Neural cell (in vitro differentiated cells): ENCODE measurements around the gene DTWD1. TPM values are rescaled to one million over a fixed set of nuclear protein-coding genes. Genes with fewer than 3 reads are reported as not detected.

Experiments used
- H2AFZ ChIP-seq: fragments of 200-600, 300-800 bp; sonication (generic), shearing (Covaris generic); 2 replicates; pipeline ENCODE4 v1.6.0; 2014; ENCODE audit warnings: low read depth, mild to moderate bottlenecking, antibody characterized with exemption, low read length, moderate library complexity
- H3F3A ChIP-seq: fragments of 200-600 bp; shearing (Covaris generic); 2 replicates; pipeline ENCODE4 v1.6.1; 2016; ENCODE audit warnings: mild to moderate bottlenecking, moderate library complexity, mixed read lengths, antibody characterized with exemption, low read length; ENCODE audit not compliant: insufficient read depth, poor library complexity, severe bottlenecking
- H3K27ac ChIP-seq: fragments of 200-600, 300-800 bp; sonication (generic), shearing (Covaris generic); 2 replicates; pipeline ENCODE4 v1.5.1; 2014; ENCODE audit warnings: mild to moderate bottlenecking, low read length, moderate library complexity
- H3K27me3 ChIP-seq: fragments of 300-800, 200-600 bp; sonication (generic), shearing (Covaris generic); 2 replicates; pipeline ENCODE4 v1.6.0; 2014; ENCODE audit warnings: mild to moderate bottlenecking, low read depth, low read length, moderate library complexity; ENCODE audit not compliant: insufficient read depth
- H3K36me3 ChIP-seq: fragments of 300-800, 200-600 bp; sonication (generic), shearing (Covaris generic); 2 replicates; pipeline ENCODE4 v1.5.1; 2014; ENCODE audit warnings: mild to moderate bottlenecking, antibody characterized with exemption, low read length, moderate library complexity; ENCODE audit not compliant: insufficient read depth
- H3K4me2 ChIP-seq: fragments of 300-800, 200-600 bp; sonication (generic), shearing (Covaris generic); 2 replicates; pipeline ENCODE4 v1.6.0; 2014; ENCODE audit warnings: mild to moderate bottlenecking, low read length
- H3K4me3 ChIP-seq: fragments of 300-800, 200-600 bp; sonication (generic), shearing (Covaris generic); 2 replicates; pipeline ENCODE4 v1.5.1; 2014; ENCODE audit warnings: mild to moderate bottlenecking, low read length, moderate library complexity
- H3K79me2 ChIP-seq: fragments of 200-600 bp; shearing (Covaris generic); replicated peaks from 2 replicates; pipeline ENCODE4 v1.6.0; 2014; ENCODE audit warnings: mild to moderate bottlenecking, low read length, moderate library complexity; ENCODE audit not compliant: insufficient read depth
- H3K9ac ChIP-seq: fragments of 300-800, 200-600 bp; sonication (generic), shearing (Covaris generic); 2 replicates; pipeline ENCODE4 v1.6.1; 2016; ENCODE audit warnings: mild to moderate bottlenecking, low read length, mixed read lengths
- H3K9me2 ChIP-seq: fragments of 200-600 bp; shearing (Covaris generic); 2 replicates; pipeline ENCODE4 v1.6.1; 2016; ENCODE audit warnings: mild to moderate bottlenecking, low read length, mixed read lengths; ENCODE audit not compliant: insufficient read depth
- H3K9me3 ChIP-seq: fragments of 200-600, 300-800 bp; sonication (generic), shearing (Covaris generic); 2 replicates; pipeline ENCODE4 v1.6.1; 2016; ENCODE audit warnings: mild to moderate bottlenecking, mixed run types, low read length, moderate library complexity, mixed read lengths
- H4K20me1 ChIP-seq: fragments of 200-600 bp; shearing (Covaris generic); 2 replicates; pipeline ENCODE4 v1.6.1; 2016; ENCODE audit warnings: mild to moderate bottlenecking, mixed run types; ENCODE audit not compliant: insufficient read depth
- EP300 ChIP-seq: fragments of 450-650 bp; conservative IDR thresholded peaks from 2 replicates; pipeline ENCODE4 v1.6.1; 2014; ENCODE audit warnings: antibody characterized with exemption, mild to moderate bottlenecking, moderate library complexity; ENCODE audit not compliant: poor library complexity, severe bottlenecking
- EZH2 ChIP-seq: fragments of 200-600, 300-800 bp; shearing (Covaris generic), sonication (generic); IDR thresholded peaks from 2 replicates; pipeline ENCODE4 v1.6.1; 2014; ENCODE audit warnings: antibody characterized with exemption, low read length, borderline replicate concordance, mild to moderate bottlenecking; ENCODE audit not compliant: insufficient read depth, poor library complexity, severe bottlenecking
- MXI1 ChIP-seq: fragments of 450-650 bp; conservative IDR thresholded peaks from 2 replicates; pipeline ENCODE4 v1.6.1; 2014; ENCODE audit warnings: antibody characterized with exemption, mild to moderate bottlenecking; ENCODE audit not compliant: poor library complexity, severe bottlenecking
- POLR2AphosphoS5 ChIP-seq: IDR thresholded peaks from 2 replicates; pipeline ENCODE4 v1.6.1; 2012
- RAD21 ChIP-seq: fragments of 450-650 bp; conservative IDR thresholded peaks from 2 replicates; pipeline ENCODE4 v1.6.1; 2014; ENCODE audit warnings: antibody characterized with exemption, mild to moderate bottlenecking, moderate library complexity
- SMC3 ChIP-seq: fragments of 450-650 bp; conservative IDR thresholded peaks from 2 replicates; pipeline ENCODE4 v1.6.1; 2014; ENCODE audit warnings: antibody characterized with exemption, mild to moderate bottlenecking, moderate library complexity; ENCODE audit not compliant: poor library complexity
- TAF1 ChIP-seq: IDR thresholded peaks from 2 replicates; pipeline ENCODE4 v1.6.1; 2012; ENCODE audit warnings: low read depth
- polyA plus RNA-seq: library from polyadenylated mRNA; depleted of rRNA; stranded (reverse); fragments of >200 nt; gene quantifications from 2 replicates; pipeline ENCODE4 v1.2.3, GENCODE V29; 2014
- TF ChIP-seq, protein P1 (sequence below): fragments of 450-650 bp; IDR thresholded peaks from 2 replicates; pipeline ENCODE4 v1.5.1; 2014; ENCODE audit warnings: antibody characterized with exemption, mild to moderate bottlenecking, moderate library complexity; ENCODE audit not compliant: poor library complexity, severe bottlenecking
- TF ChIP-seq, protein P2 (sequence below): IDR thresholded peaks from 2 replicates; pipeline ENCODE4 v1.6.1; 2012; ENCODE audit warnings: borderline replicate concordance

Gene DTWD1
- polyA plus RNA-seq, 1 donor from 2014 or later = 16.5 TPM

DNA sequence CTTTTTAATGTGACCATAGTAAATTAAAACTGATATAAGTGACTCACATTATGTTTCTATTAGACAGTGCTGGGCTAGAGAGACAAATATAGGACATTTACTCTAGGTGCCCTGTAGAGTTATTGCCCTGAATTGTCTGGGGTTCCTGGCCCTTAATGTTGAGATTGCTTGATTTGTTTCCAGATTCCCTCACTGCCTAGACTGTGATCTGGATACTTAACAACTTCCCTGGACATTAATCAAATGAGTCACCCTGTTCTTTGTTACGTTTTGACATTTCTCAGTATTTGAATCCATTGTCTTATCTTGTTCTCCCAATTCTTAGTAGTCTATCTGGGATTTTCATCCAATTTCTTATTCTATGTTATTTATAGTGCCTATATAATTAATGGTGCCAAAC is 65.8 kb downstream of the DTWD1 start:
- Histone ChIP-seq H3K4me2 (no peak overlapping the region), H3K9me3 (no peaks in the 10 kb centered on the region), H3K4me3 (no peak overlapping the region), H3K27me3 (no peaks in the 10 kb centered on the region), H3K9me2 (no peaks in the 10 kb centered on the region), H3K9ac (no peak overlapping the region), H2AFZ (no peak overlapping the region), H3K79me2 (no peaks in the 10 kb centered on the region), H3K36me3 (no peaks in the 10 kb centered on the region), H3K27ac (no peak overlapping the region), H3F3A (no peaks in the 10 kb centered on the region), H4K20me1 (no peaks in the 10 kb centered on the region)
- TF ChIP-seq, protein P1, sequence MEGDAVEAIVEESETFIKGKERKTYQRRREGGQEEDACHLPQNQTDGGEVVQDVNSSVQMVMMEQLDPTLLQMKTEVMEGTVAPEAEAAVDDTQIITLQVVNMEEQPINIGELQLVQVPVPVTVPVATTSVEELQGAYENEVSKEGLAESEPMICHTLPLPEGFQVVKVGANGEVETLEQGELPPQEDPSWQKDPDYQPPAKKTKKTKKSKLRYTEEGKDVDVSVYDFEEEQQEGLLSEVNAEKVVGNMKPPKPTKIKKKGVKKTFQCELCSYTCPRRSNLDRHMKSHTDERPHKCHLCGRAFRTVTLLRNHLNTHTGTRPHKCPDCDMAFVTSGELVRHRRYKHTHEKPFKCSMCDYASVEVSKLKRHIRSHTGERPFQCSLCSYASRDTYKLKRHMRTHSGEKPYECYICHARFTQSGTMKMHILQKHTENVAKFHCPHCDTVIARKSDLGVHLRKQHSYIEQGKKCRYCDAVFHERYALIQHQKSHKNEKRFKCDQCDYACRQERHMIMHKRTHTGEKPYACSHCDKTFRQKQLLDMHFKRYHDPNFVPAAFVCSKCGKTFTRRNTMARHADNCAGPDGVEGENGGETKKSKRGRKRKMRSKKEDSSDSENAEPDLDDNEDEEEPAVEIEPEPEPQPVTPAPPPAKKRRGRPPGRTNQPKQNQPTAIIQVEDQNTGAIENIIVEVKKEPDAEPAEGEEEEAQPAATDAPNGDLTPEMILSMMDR = no peak
- no peak for TF ChIP-seq TAF1
- TF ChIP-seq EP300 = no peak
- no peak for TF ChIP-seq RAD21

DNA sequence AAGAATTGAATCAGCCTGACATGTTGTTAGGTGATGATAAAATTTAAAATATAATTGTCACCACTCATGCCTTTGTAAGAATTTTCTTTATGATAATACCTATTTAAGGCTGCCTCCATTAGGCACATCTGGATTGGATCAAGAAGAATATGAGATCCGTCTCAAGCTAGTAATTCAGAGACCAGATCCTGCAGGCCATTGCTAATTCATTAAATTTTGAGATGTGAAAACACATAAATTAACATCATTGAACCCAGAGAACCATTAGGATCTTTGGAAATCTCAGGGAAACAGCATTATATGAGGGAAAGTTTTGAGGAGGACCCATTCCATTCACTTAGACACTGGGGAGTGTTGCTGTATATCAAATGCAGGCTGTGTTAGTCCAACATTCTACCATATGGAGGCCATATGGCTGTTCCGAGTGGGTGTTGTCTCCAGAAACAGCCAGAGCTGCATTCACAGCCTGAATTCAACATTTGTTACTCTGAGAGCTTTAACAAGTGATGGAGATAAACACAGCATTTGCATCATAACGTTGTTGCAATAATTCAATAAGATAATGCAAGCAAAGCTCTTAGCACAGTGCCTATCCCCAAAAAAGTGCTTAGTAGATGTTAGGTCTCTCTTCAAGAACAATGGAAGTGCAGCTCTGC is 67.4 kb downstream of the DTWD1 start:
- no peaks in the 10 kb centered on the region for H3K27me3 ChIP-seq
- H3K9ac ChIP-seq = no peak overlapping the region
- TF ChIP-seq EZH2 (no peak), TAF1 (no peak), EP300 (no peak), SMC3 (no peak), RAD21 (no peak), POLR2AphosphoS5 (no peak), MXI1 (no peak)
- TF ChIP-seq, protein P1 = no peak
- TF ChIP-seq, protein P2, sequence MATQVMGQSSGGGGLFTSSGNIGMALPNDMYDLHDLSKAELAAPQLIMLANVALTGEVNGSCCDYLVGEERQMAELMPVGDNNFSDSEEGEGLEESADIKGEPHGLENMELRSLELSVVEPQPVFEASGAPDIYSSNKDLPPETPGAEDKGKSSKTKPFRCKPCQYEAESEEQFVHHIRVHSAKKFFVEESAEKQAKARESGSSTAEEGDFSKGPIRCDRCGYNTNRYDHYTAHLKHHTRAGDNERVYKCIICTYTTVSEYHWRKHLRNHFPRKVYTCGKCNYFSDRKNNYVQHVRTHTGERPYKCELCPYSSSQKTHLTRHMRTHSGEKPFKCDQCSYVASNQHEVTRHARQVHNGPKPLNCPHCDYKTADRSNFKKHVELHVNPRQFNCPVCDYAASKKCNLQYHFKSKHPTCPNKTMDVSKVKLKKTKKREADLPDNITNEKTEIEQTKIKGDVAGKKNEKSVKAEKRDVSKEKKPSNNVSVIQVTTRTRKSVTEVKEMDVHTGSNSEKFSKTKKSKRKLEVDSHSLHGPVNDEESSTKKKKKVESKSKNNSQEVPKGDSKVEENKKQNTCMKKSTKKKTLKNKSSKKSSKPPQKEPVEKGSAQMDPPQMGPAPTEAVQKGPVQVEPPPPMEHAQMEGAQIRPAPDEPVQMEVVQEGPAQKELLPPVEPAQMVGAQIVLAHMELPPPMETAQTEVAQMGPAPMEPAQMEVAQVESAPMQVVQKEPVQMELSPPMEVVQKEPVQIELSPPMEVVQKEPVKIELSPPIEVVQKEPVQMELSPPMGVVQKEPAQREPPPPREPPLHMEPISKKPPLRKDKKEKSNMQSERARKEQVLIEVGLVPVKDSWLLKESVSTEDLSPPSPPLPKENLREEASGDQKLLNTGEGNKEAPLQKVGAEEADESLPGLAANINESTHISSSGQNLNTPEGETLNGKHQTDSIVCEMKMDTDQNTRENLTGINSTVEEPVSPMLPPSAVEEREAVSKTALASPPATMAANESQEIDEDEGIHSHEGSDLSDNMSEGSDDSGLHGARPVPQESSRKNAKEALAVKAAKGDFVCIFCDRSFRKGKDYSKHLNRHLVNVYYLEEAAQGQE = no peak
- H3K79me2 ChIP-seq = no peaks in the 10 kb centered on the region
- H3K4me3 ChIP-seq = no peak overlapping the region
- H3F3A ChIP-seq = no peaks in the 10 kb centered on the region
- H3K9me3 ChIP-seq = no peaks in the 10 kb centered on the region
- no peak overlapping the region for H2AFZ ChIP-seq
- no peaks in the 10 kb centered on the region for H4K20me1 ChIP-seq
- H3K36me3 ChIP-seq = no peaks in the 10 kb centered on the region
- no peak overlapping the region for H3K4me2 ChIP-seq
- no peak overlapping the region for H3K27ac ChIP-seq
- H3K9me2 ChIP-seq = no peaks in the 10 kb centered on the region
